Activated CD4-positive, alpha-beta T cell treated with anti-CD3 and anti-CD28 coated beads, Interleukin-2, amount 10 ng/mL, durations not matched to agents 24 days and 14 days (primary cell): ENCODE data around the gene ATRNL1. TPM values are rescaled to one million over a fixed set of nuclear protein-coding genes. Genes with fewer than 3 reads are reported as not detected.

Experiments
- DNase-seq: peaks from one replicate; pipeline ENCODE4 v3.0.0; 2022
- H3K27ac Mint-ChIP-seq: one replicate; pipeline ENCODE4 v1.8.0; 2022; ENCODE audit warnings: mild to moderate bottlenecking, mixed read lengths
- H3K27me3 Mint-ChIP-seq: one replicate; pipeline ENCODE4 v1.8.0; 2022; ENCODE audit warnings: mixed read lengths
- H3K36me3 Mint-ChIP-seq: one replicate; pipeline ENCODE4 v1.8.0; 2022; ENCODE audit warnings: low read depth, mild to moderate bottlenecking, mixed read lengths
- H3K4me1 Mint-ChIP-seq: one replicate; pipeline ENCODE4 v1.8.0; 2021; ENCODE audit warnings: mixed read lengths
- H3K4me3 Mint-ChIP-seq: one replicate; pipeline ENCODE4 v1.8.0; 2022; ENCODE audit warnings: mild to moderate bottlenecking, moderate library complexity, mixed read lengths
- H3K9me3 Mint-ChIP-seq: one replicate; pipeline ENCODE4 v1.8.0; 2021; ENCODE audit warnings: mixed read lengths
- intact Hi-C: fragments of 100-400 bp; cut with micrococcal nuclease; formaldehyde crosslinking; loops from one replicate; pipeline ENCODE4 v1.15.1; 2023
- total RNA-seq: library from RNA; stranded (reverse); gene quantifications from 2 replicates; pipeline ENCODE4 v1.2.3, GENCODE V29; 2022

Gene ATRNL1
- total RNA-seq, 1 donor from 2014 or later = 0.26 TPM

- no peak overlapping the region for H3K4me3 Mint-ChIP-seq
- no peak for DNase-seq
- intact Hi-C loops = no loop called here
These were observed 767.3 kb downstream of the ATRNL1 start for GRCh38 chr10:115860182-115861107.

GRCh38 chr10:115861455-115861854 is 768.3 kb downstream of the ATRNL1 start:
- H3K4me3 Mint-ChIP-seq = no peak overlapping the region
- no peaks in the 10 kb centered on the region for H3K9me3 Mint-ChIP-seq
- intact Hi-C loops = no loop called here
- no peaks in the 10 kb centered on the region for H3K4me1 Mint-ChIP-seq
- no peaks in the 10 kb centered on the region for H3K36me3 Mint-ChIP-seq
- DNase-seq = no peak
- no peak overlapping the region for H3K27ac Mint-ChIP-seq
- H3K27me3 Mint-ChIP-seq = no peaks in the 10 kb centered on the region

More at GRCh38 chr10:115860182-115861107, 767.3 kb downstream of the ATRNL1 start:
- no peaks in the 10 kb centered on the region for H3K9me3 Mint-ChIP-seq
- H3K27me3 Mint-ChIP-seq = no peaks in the 10 kb centered on the region
- H3K36me3 Mint-ChIP-seq = no peaks in the 10 kb centered on the region
- H3K4me1 Mint-ChIP-seq = no peaks in the 10 kb centered on the region
- H3K27ac Mint-ChIP-seq = no peak overlapping the region

- no peaks in the 10 kb centered on the region for H3K9me3 Mint-ChIP-seq
- intact Hi-C loops = no loop called here
- H3K4me3 Mint-ChIP-seq = no peak overlapping the region
- no peak for DNase-seq
- H3K27me3 Mint-ChIP-seq = no peaks in the 10 kb centered on the region
- H3K36me3 Mint-ChIP-seq = no peaks in the 10 kb centered on the region
- no peak overlapping the region for H3K27ac Mint-ChIP-seq
- no peaks in the 10 kb centered on the region for H3K4me1 Mint-ChIP-seq
These were observed 768.7 kb downstream of the ATRNL1 start for GRCh38 chr10:115861864-115862263.

- Mint-ChIP-seq H3K27me3 (no peaks in the 10 kb centered on the region), H3K36me3 (no peaks in the 10 kb centered on the region), H3K27ac (no peak overlapping the region), H3K9me3 (no peaks in the 10 kb centered on the region), H3K4me3 (no peak overlapping the region), H3K4me1 (no peaks in the 10 kb centered on the region)
- no peak for DNase-seq
- intact Hi-C loops = no loop called here
These were observed 773.0 kb downstream of the ATRNL1 start for GRCh38 chr10:115866174-115866573.

- no peaks in the 10 kb centered on the region for H3K27me3 Mint-ChIP-seq
- H3K27ac Mint-ChIP-seq = no peak overlapping the region
- no peaks in the 10 kb centered on the region for H3K4me1 Mint-ChIP-seq
- H3K4me3 Mint-ChIP-seq = no peak overlapping the region
- DNase-seq = no peak
- no peaks in the 10 kb centered on the region for H3K9me3 Mint-ChIP-seq
- intact Hi-C loops = no loop called here
- H3K36me3 Mint-ChIP-seq = no peaks in the 10 kb centered on the region
These were observed 773.5 kb downstream of the ATRNL1 start for GRCh38 chr10:115866691-115867090.

- no peak overlapping the region for H3K27ac Mint-ChIP-seq
- no peaks in the 10 kb centered on the region for H3K27me3 Mint-ChIP-seq
- H3K4me3 Mint-ChIP-seq = no peak overlapping the region
- intact Hi-C loops = no loop called here
- H3K36me3 Mint-ChIP-seq = no peaks in the 10 kb centered on the region
- DNase-seq = no peak
- H3K9me3 Mint-ChIP-seq = no peaks in the 10 kb centered on the region
- H3K4me1 Mint-ChIP-seq = no peaks in the 10 kb centered on the region
These were observed 774.1 kb downstream of the ATRNL1 start for GRCh38 chr10:115867305-115867704.

- Mint-ChIP-seq H3K27ac (no peak overlapping the region), H3K36me3 (no peaks in the 10 kb centered on the region), H3K27me3 (no peaks in the 10 kb centered on the region), H3K4me1 (no peaks in the 10 kb centered on the region), H3K9me3 (no peaks in the 10 kb centered on the region), H3K4me3 (no peak overlapping the region)
- intact Hi-C loops = no loop called here
- no peak for DNase-seq
These were observed 778.7 kb downstream of the ATRNL1 start for GRCh38 chr10:115871855-115872254.

GRCh38 chr10:115875172-115875571 is 782.0 kb downstream of the ATRNL1 start:
- Mint-ChIP-seq H3K36me3 (no peaks in the 10 kb centered on the region), H3K4me3 (no peak overlapping the region), H3K4me1 (no peaks in the 10 kb centered on the region), H3K9me3 (no peaks in the 10 kb centered on the region), H3K27ac (no peak overlapping the region), H3K27me3 (no peaks in the 10 kb centered on the region)
- DNase-seq = no peak
- intact Hi-C loops = no loop called here

- intact Hi-C loops = no loop called here
- H3K9me3 Mint-ChIP-seq = no peaks in the 10 kb centered on the region
- no peaks in the 10 kb centered on the region for H3K36me3 Mint-ChIP-seq
- H3K27ac Mint-ChIP-seq = no peak overlapping the region
- H3K27me3 Mint-ChIP-seq = no peaks in the 10 kb centered on the region
- no peaks in the 10 kb centered on the region for H3K4me1 Mint-ChIP-seq
- DNase-seq = no peak
- H3K4me3 Mint-ChIP-seq = no peak overlapping the region
These were observed 786.4 kb downstream of the ATRNL1 start for GRCh38 chr10:115879372-115880089.

GRCh38 chr10:115882021-115882420 is 788.9 kb downstream of the ATRNL1 start:
- H3K27ac Mint-ChIP-seq = no peak overlapping the region
- no peaks in the 10 kb centered on the region for H3K36me3 Mint-ChIP-seq
- H3K27me3 Mint-ChIP-seq = no peaks in the 10 kb centered on the region
- DNase-seq = no peak
- no peaks in the 10 kb centered on the region for H3K4me1 Mint-ChIP-seq
- intact Hi-C loops = no loop called here
- H3K4me3 Mint-ChIP-seq = no peak overlapping the region
- H3K9me3 Mint-ChIP-seq = no peaks in the 10 kb centered on the region

GRCh38 chr10:115883372-115883771 is 790.2 kb downstream of the ATRNL1 start:
- Mint-ChIP-seq H3K27ac (no peak overlapping the region), H3K4me1 (no peaks in the 10 kb centered on the region), H3K4me3 (no peak overlapping the region), H3K36me3 (no peaks in the 10 kb centered on the region), H3K9me3 (no peaks in the 10 kb centered on the region), H3K27me3 (no peaks in the 10 kb centered on the region)
- intact Hi-C loops = no loop called here
- DNase-seq = no peak

- Mint-ChIP-seq H3K9me3 (no peaks in the 10 kb centered on the region), H3K4me1 (no peaks in the 10 kb centered on the region), H3K27me3 (no peaks in the 10 kb centered on the region), H3K36me3 (no peaks in the 10 kb centered on the region), H3K27ac (no peak overlapping the region), H3K4me3 (no peak overlapping the region)
- DNase-seq = no peak
- intact Hi-C loops = no loop called here
These were observed 791.2 kb downstream of the ATRNL1 start for GRCh38 chr10:115884331-115884730.

- Mint-ChIP-seq H3K9me3 (no peaks in the 10 kb centered on the region), H3K36me3 (no peaks in the 10 kb centered on the region), H3K27me3 (no peaks in the 10 kb centered on the region), H3K4me3 (no peak overlapping the region), H3K27ac (no peak overlapping the region), H3K4me1 (no peaks in the 10 kb centered on the region)
- DNase-seq = no peak
- intact Hi-C loops = no loop called here
These were observed 802.0 kb downstream of the ATRNL1 start for GRCh38 chr10:115895166-115895565.

- no peak overlapping the region for H3K4me3 Mint-ChIP-seq
- intact Hi-C loops = no loop called here
- H3K4me1 Mint-ChIP-seq = no peaks in the 10 kb centered on the region
- H3K27ac Mint-ChIP-seq = no peak overlapping the region
- H3K36me3 Mint-ChIP-seq = no peaks in the 10 kb centered on the region
- H3K9me3 Mint-ChIP-seq = no peaks in the 10 kb centered on the region
- no peak for DNase-seq
- no peaks in the 10 kb centered on the region for H3K27me3 Mint-ChIP-seq
These were observed 805.1 kb downstream of the ATRNL1 start for GRCh38 chr10:115898242-115898641.
